SK-N-MC (cell line): ENCODE results near the gene ZNF554.

ENCODE experiments used
- DNase-seq: peaks from one replicate; pipeline ENCODE4 v3.0.0-alpha.2; 2011; ENCODE audit warnings: low read depth, low spot score
- H3K27ac ChIP-seq: fragments of 200-600 bp; sonication (generic); 2 replicates; pipeline ENCODE4 v1.5.1; 2016; ENCODE audit warnings: mixed run types
- H3K36me3 ChIP-seq: fragments of 200-600 bp; sonication (generic); 2 replicates; pipeline ENCODE4 v1.6.1; 2017; ENCODE audit warnings: antibody characterized with exemption, low read length, mixed read lengths; ENCODE audit not compliant: insufficient read depth
- H3K4me3 ChIP-seq: fragments of 200-600 bp; sonication (generic); 2 replicates; pipeline ENCODE4 v1.5.1; 2016
- H3K9ac ChIP-seq: fragments of 200-600 bp; sonication (generic); 2 replicates; pipeline ENCODE4 v1.8.0; 2017; ENCODE audit warnings: mixed run types, mixed read lengths; ENCODE audit not compliant: insufficient read length
- H3K9me3 ChIP-seq: fragments of 200-600 bp; sonication (generic); 2 replicates; pipeline ENCODE4 v1.6.1; 2017; ENCODE audit warnings: low read depth, mild to moderate bottlenecking, antibody characterized with exemption, low read length, moderate library complexity, mixed read lengths
- EZH2 ChIP-seq: fragments of 200-600 bp; sonication (generic); IDR thresholded peaks from one replicate; pipeline ENCODE4 v1.6.1; 2017; ENCODE audit warnings: antibody characterized with exemption
- FOXP2 ChIP-seq: optimal IDR thresholded peaks from 2 replicates; pipeline ENCODE3; 2011; ENCODE audit warnings: mild to moderate bottlenecking, moderate library complexity; ENCODE audit not compliant: insufficient read depth; ENCODE audit errors: extremely low read length, control extremely low read depth
- POLR2AphosphoS5 ChIP-seq: IDR thresholded peaks from 2 replicates; pipeline ENCODE4 v1.6.1; 2012; ENCODE audit warnings: mild to moderate bottlenecking, low read depth, low read length, borderline replicate concordance

Gene ZNF554

GRCh38 chr19:2827840-2828489 is 8.3 kb downstream of the ZNF554 start:
- no peak overlapping the region for H3K27ac ChIP-seq
- no peaks in the 10 kb centered on the region for H3K9me3 ChIP-seq
- no peak overlapping the region for H3K4me3 ChIP-seq
- DNase-seq: no peak
- H3K9ac ChIP-seq: no peak overlapping the region
- no peaks in the 10 kb centered on the region; the same call in 1 of the 2 replicates for H3K36me3 ChIP-seq
- TF ChIP-seq POLR2AphosphoS5 (no peak), FOXP2 (no peak), EZH2 (no peak)

GRCh38 chr19:2834294-2834871 is 14.7 kb downstream of the ZNF554 start:
- Histone ChIP-seq H3K36me3 (no peaks in the 10 kb centered on the region), H3K9me3 (peaks cover 6% of the 10 kb centered on the region), H3K27ac (no peak overlapping the region), H3K9ac (no peak overlapping the region), H3K4me3 (no peak overlapping the region)
- TF ChIP-seq POLR2AphosphoS5 (no peak), EZH2 (no peak), FOXP2 (no peak)
- DNase-seq: no peak

GRCh38 chr19:2837430-2837829 is 17.8 kb downstream of the ZNF554 start:
- Histone ChIP-seq H3K9ac (no peak overlapping the region), H3K27ac (no peak overlapping the region), H3K36me3 (no peaks in the 10 kb centered on the region), H3K4me3 (no peak overlapping the region), H3K9me3 (peaks cover 8% of the 10 kb centered on the region)
- DNase-seq: no peak
- TF ChIP-seq POLR2AphosphoS5: no peak
- TF ChIP-seq EZH2: no peak
- no peak for TF ChIP-seq FOXP2

- TF ChIP-seq EZH2 (no peak), POLR2AphosphoS5 (peak; percentile 76; the same call in 1 of the 2 replicates)
- Histone ChIP-seq H3K9me3 (peaks cover 9% of the 10 kb centered on the region; the same call in 1 of the 2 replicates), H3K4me3 (peak within 1 kb of the TSS; percentile 88), H3K36me3 (peaks cover 7% of the 10 kb centered on the region; the same call in 1 of the 2 replicates), H3K27ac (peak within 1 kb of the TSS; percentile 92), H3K9ac (peak within 1 kb of the TSS; percentile 88)
- DNase-seq: peak; percentile 94
These were observed 21.4 kb downstream of the ZNF554 start, which contains the start of gene ZNF555 for GRCh38 chr19:2840794-2841791. Gene ZNF555, plus strand, starts transcription at chr19:2841475. Its CDS starts 98 bp downstream, at chr19:2841573.

GRCh38 chr19:2841855-2842574 is 22.3 kb downstream of the ZNF554 start:
- Histone ChIP-seq H3K9me3 (peaks cover 9% of the 10 kb centered on the region; the same call in 1 of the 2 replicates), H3K27ac (no peak overlapping the region), H3K4me3 (peak overlapping the region; percentile 88), H3K9ac (peak overlapping the region; percentile 73), H3K36me3 (peaks cover 7% of the 10 kb centered on the region)
- DNase-seq: no peak
- no peak for TF ChIP-seq POLR2AphosphoS5
- no peak for TF ChIP-seq EZH2
- TF ChIP-seq FOXP2: no peak

- peaks cover 9% of the 10 kb centered on the region; the same call in 1 of the 2 replicates for H3K9me3 ChIP-seq
- H3K9ac ChIP-seq: no peak overlapping the region
- no peak overlapping the region for H3K27ac ChIP-seq
- no peak for DNase-seq
- TF ChIP-seq FOXP2 (no peak), POLR2AphosphoS5 (no peak), EZH2 (no peak)
- H3K36me3 ChIP-seq: peaks cover 10% of the 10 kb centered on the region
- no peak overlapping the region for H3K4me3 ChIP-seq
These were observed 25.4 kb downstream of the ZNF554 start for GRCh38 chr19:2845107-2845506.

- no peak overlapping the region for H3K9ac ChIP-seq
- DNase-seq: no peak
- peaks cover 10% of the 10 kb centered on the region for H3K9me3 ChIP-seq
- H3K36me3 ChIP-seq: peaks cover 22% of the 10 kb centered on the region
- no peak overlapping the region for H3K27ac ChIP-seq
- no peak for TF ChIP-seq FOXP2
- no peak for TF ChIP-seq POLR2AphosphoS5
- no peak for TF ChIP-seq EZH2
- no peak overlapping the region for H3K4me3 ChIP-seq
These were observed 26.7 kb downstream of the ZNF554 start for GRCh38 chr19:2846180-2846894.
